ENCODE measurements around the gene SRSF8. TPM values are rescaled to one million over a fixed set of nuclear protein-coding genes. Genes with fewer than 3 reads are reported as not detected.
A peak's percentile ranks its signal among the peaks of the same experiment; 100 is the strongest.
"Not testable (repeated sequence)": the region's sequence is repeated elsewhere in the genome, so short reads cannot be mapped to it uniquely, and the experiment has no call there.

SRSF8 gene
- total RNA-seq, 4 donors from 2014 or later = 41.4 to 79.8 (median 49.1) TPM

DNA sequence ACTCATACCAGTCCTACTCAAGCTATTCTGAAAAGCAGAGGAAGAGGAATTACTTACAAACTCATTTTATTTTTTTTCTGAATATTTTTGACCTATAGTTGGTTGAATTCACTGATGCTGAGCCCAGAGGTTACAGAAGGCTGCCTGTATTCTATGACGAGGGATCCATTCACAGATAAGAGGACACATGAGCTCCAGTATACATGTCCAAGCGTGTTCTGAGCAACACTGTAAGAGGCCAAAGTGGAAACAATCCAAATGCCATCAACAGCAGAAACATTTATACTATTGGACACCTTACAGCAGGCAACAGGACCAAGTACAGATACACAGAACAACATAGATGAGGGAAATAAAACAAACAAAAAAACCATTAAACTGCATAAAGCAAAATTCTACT, 31.4 kb upstream of the SRSF8 start:
- TF ChIP-seq POLR2A (IDR thresholded peaks at IDR 0.05) (no peak), EP300 (IDR thresholded peaks at IDR 0.05) (no peak)
- TF ChIP-seq, protein P1, sequence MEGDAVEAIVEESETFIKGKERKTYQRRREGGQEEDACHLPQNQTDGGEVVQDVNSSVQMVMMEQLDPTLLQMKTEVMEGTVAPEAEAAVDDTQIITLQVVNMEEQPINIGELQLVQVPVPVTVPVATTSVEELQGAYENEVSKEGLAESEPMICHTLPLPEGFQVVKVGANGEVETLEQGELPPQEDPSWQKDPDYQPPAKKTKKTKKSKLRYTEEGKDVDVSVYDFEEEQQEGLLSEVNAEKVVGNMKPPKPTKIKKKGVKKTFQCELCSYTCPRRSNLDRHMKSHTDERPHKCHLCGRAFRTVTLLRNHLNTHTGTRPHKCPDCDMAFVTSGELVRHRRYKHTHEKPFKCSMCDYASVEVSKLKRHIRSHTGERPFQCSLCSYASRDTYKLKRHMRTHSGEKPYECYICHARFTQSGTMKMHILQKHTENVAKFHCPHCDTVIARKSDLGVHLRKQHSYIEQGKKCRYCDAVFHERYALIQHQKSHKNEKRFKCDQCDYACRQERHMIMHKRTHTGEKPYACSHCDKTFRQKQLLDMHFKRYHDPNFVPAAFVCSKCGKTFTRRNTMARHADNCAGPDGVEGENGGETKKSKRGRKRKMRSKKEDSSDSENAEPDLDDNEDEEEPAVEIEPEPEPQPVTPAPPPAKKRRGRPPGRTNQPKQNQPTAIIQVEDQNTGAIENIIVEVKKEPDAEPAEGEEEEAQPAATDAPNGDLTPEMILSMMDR (IDR thresholded peaks at IDR 0.05) = no peak
- 75 to 79% methylated on average over 2 of the region's 2 CpGs for WGBS, 2 donors

DNA sequence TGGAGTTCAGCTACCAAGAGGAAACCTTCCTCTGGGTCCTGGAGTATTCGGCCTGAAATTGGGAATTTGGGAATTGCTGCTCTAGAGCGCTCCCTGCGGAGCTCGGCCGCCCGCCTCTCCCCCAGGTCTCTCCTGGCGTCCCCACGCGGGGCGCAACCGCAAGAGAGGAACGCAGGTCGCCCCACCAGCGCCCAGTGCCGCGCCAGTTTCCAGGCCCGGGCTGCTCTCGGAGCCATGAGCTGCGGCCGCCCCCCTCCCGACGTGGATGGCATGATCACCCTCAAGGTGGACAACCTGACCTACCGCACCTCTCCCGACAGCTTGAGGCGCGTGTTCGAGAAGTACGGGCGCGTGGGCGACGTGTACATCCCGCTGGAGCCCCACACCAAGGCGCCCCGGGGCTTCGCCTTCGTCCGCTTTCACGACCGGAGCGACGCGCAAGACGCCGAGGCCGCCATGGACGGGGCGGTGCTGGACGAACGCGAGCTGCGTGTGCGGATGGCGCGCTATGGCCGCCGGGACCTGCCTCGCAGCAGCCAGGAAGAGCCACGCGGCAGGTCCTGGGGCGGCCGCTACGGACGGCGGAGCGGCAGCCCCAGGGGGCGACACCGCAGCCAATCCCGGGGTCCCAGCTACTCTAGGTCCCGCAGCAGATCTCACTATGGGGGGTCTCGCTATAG, 29.2 kb upstream of the SRSF8 start:
- H3K9me3 ChIP-seq; DNase-seq (ENCODE audit: low spot score in 2 of 2); H3K27ac ChIP-seq; H3K4me1 ChIP-seq; H3K36me3 ChIP-seq: not testable (repeated sequence)
- Histone ChIP-seq H3K4me3 (peak overlapping the region in 3 of 4 donors; percentile 0 to 47 (median 27)), H3K27me3 (peaks cover 0 to 16% of the 10 kb centered on the region in 2 donors)
- WGBS, 2 donors = 26 to 42% methylated on average over 25 to 39 of the region's 71 CpGs

More for the DNA sequence above, 31.4 kb upstream of the SRSF8 start:
- H3K36me3 ChIP-seq = no peaks in the 10 kb centered on the region
- H3K9me3 ChIP-seq = no peaks in the 10 kb centered on the region
- DNase-seq (ENCODE audit: low spot score in 2 of 2) = no peak
- peaks cover 0 to 16% of the 10 kb centered on the region in 2 donors for H3K27me3 ChIP-seq
- no peak overlapping the region for H3K4me3 ChIP-seq
- no peaks in the 10 kb centered on the region for H3K4me1 ChIP-seq
- no peak overlapping the region for H3K27ac ChIP-seq

GRCh38 chr11:95042239-95042638, 24.5 kb upstream of the SRSF8 start:
- H3K4me3 ChIP-seq = no peak overlapping the region
- H3K36me3 ChIP-seq = no peaks in the 10 kb centered on the region
- no peaks in the 10 kb centered on the region for H3K9me3 ChIP-seq
- WGBS, 2 donors = 96 to 97% methylated on average over 1 of the region's 1 CpG
- no peak overlapping the region for H3K27ac ChIP-seq
- no peak for DNase-seq (ENCODE audit: low spot score in 2 of 2)
- H3K27me3 ChIP-seq = peaks cover 0 to 8% of the 10 kb centered on the region in 2 donors
- no peaks in the 10 kb centered on the region for H3K4me1 ChIP-seq
- TF ChIP-seq, protein P1 (IDR thresholded peaks at IDR 0.05) = no peak
- no peak for TF ChIP-seq POLR2A (IDR thresholded peaks at IDR 0.05)

DNA sequence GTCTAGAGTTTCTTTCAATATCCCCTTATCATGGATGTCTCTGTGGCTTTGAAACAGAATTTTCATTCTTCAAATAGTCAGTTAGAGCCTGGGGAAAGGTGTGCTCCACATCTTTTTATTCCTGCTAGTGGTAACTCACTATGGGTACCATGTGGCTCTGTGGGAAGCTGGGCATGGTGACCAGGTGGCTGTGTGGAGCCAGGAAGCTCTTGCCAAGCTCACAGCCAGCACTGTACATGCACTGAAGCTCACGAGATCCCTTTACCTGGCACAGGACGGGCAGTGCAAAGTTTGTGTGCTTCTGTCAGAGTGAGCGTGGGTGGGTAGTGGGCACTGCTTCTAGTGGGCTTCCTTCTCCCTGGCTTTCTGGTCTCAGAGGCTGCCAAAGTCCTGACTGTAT, 23.8 kb upstream of the SRSF8 start:
- no peak for TF ChIP-seq POLR2A (IDR thresholded peaks at IDR 0.05)
- TF ChIP-seq, protein P1 (IDR thresholded peaks at IDR 0.05) = no peak
- no peak for TF ChIP-seq EP300 (IDR thresholded peaks at IDR 0.05)
- Histone ChIP-seq H3K36me3 (no peaks in the 10 kb centered on the region), H3K27me3 (peaks cover 0 to 2% of the 10 kb centered on the region in 2 donors), H3K4me1 (no peaks in the 10 kb centered on the region), H3K27ac (no peak overlapping the region), H3K4me3 (no peak overlapping the region), H3K9me3 (no peaks in the 10 kb centered on the region)
- WGBS, 2 donors = 85 to 90% methylated on average over 3 of the region's 3 CpGs
- no peak for DNase-seq (ENCODE audit: low spot score in 2 of 2)

GRCh38 chr11:95044010-95044409, 22.7 kb upstream of the SRSF8 start:
- Histone ChIP-seq H3K4me3 (no peak overlapping the region), H3K9me3 (no peaks in the 10 kb centered on the region), H3K36me3 (no peaks in the 10 kb centered on the region), H3K27me3 (no peaks in the 10 kb centered on the region), H3K4me1 (no peaks in the 10 kb centered on the region), H3K27ac (no peak overlapping the region)
- no peak for DNase-seq (ENCODE audit: low spot score in 2 of 2)
- 68 to 72% methylated on average over 4 of the region's 4 CpGs for WGBS, 2 donors
- TF ChIP-seq POLR2A (IDR thresholded peaks at IDR 0.05) = no peak
- TF ChIP-seq, protein P1 (IDR thresholded peaks at IDR 0.05) = no peak
- TF ChIP-seq EP300 (IDR thresholded peaks at IDR 0.05) = no peak
